ENCODE measurements around the gene TPGS2.

GRCh38 chr18:36782710-36783109 lies 46.1 kb downstream of the TPGS2 start:
- TF ChIP-seq CTCF (IDR thresholded peaks at IDR 0.05) = no peak
- TF ChIP-seq POLR2AphosphoS5 (IDR thresholded peaks at IDR 0.05) = no peak
